Psoas muscle (tissue), 8 donors: Measurements from ENCODE around the gene PLXDC1. TPM values are rescaled to one million over a fixed set of nuclear protein-coding genes. Genes with fewer than 3 reads are reported as not detected.
"Not testable (repeated sequence)": the region's sequence is repeated elsewhere in the genome, so short reads cannot be mapped to it uniquely, and the experiment has no call there.

Experiments used
- ATAC-seq, 4 donors: fragments of 200-7000 bp; cut with Tn5 transposase; one replicate each; pipeline ENCODE4 v1.9.1; 2020; ENCODE audit warnings: moderate library complexity in 3 of 4, mild to moderate bottlenecking in 2 of 4
- DNase-seq, 2 donors: peaks; one replicate each; pipeline ENCODE4 v3.0.0-alpha.2; 2020
- H3K27ac ChIP-seq: fragments of 200-600 bp; one replicate; pipeline ENCODE4 v1.8.0; 2022
- H3K27me3 ChIP-seq, 3 donors: fragments of 200-600 bp in 1 of 3; one replicate each; pipeline versions ENCODE4 v1.6.1 to v1.8.0; 2013 to 2022; ENCODE audit warnings: low read length in 2 of 3, mild to moderate bottlenecking in 2 of 3, moderate library complexity in 1 of 3; ENCODE audit not compliant: insufficient read depth in 3 of 3
- H3K36me3 ChIP-seq, 2 donors: fragments of 200-600 bp in 1 of 2; one replicate each; pipeline versions ENCODE4 v1.6.1 to v1.8.0; 2013 to 2022; ENCODE audit warnings: low read depth in 1 of 2, mild to moderate bottlenecking in 1 of 2, moderate library complexity in 1 of 2; ENCODE audit not compliant: insufficient read depth in 1 of 2
- H3K4me1 ChIP-seq: fragments of 200-600 bp; one replicate; pipeline ENCODE4 v1.8.0; 2022
- H3K4me3 ChIP-seq: fragments of 200-600 bp; one replicate; pipeline ENCODE4 v1.8.0; 2022; ENCODE audit warnings: mild to moderate bottlenecking
- H3K9me3 ChIP-seq: fragments of 200-600 bp; one replicate; pipeline ENCODE4 v1.8.0; 2022
- CTCF ChIP-seq: fragments of 200-600 bp; IDR thresholded peaks from one replicate; pipeline ENCODE4 v1.8.0; 2022; ENCODE audit warnings: antibody characterized with exemption
- WGBS, 3 donors: extraction: QIAGEN DNeasy Blood & Tissue Kit; methylation state at CpG; one replicate each; pipeline versions ENCODE4 v1.1.6 to v1.1.7; 2013; 5-methylcytosine and 5-hydroxymethylcytosine counted together
- intact Hi-C, 2 donors: fragments of 100-400 bp; cut with DNase I; formaldehyde crosslinking; loops; one replicate each; pipeline versions ENCODE4 v1.11.0 to v1.14.2; 2022
- polyA plus RNA-seq, 3 donors: library from polyadenylated mRNA; stranded (reverse); fragments of 200-250 nt; gene quantifications; one replicate each; pipeline ENCODE4 v1.2.3, GENCODE V29; 2013
- total RNA-seq, 4 donors: library from RNA; stranded (reverse); fragmentation: NEBNext Ultra II Directional in 2 of 4; extraction: Animal tissue kit (Norgen Biotek cat#: 25700) in 2 of 4; gene quantifications; one replicate each; pipeline versions ENCODE4 v1.2.1 to v1.2.4, GENCODE V29; 2021 to 2023
- donor health status: healthy with polysubstance abuse.
- donor health status: DM: no; HTN: no; CAD: no; lungs with moderate emphysema.
- donor health status: Bipolar disorder and iron deficiency.
- donor health status: healthy.
- donor health status: DM: yes; HTN: yes; CAD: no.
- donor health status: DM: no; HTN: no; CAD: no.
- donor health status: DM: no; HTN: no; CAD: no.
- donor health status: DM: yes; HTN: yes; CAD: no.

PLXDC1 gene
- total and polyA plus RNA-seq, 7 donors: 2.3 to 9.2 (median 3.2) TPM

GRCh38 chr17:39045948-39046679, 105.3 kb downstream of the PLXDC1 start:
- no peak for TF ChIP-seq CTCF
- Histone ChIP-seq H3K4me3 (no peak overlapping the region), H3K27me3 (no peaks in the 10 kb centered on the region), H3K4me1 (no peaks in the 10 kb centered on the region), H3K9me3 (peaks cover 17% of the 10 kb centered on the region), H3K27ac (no peak overlapping the region), H3K36me3 (no peaks in the 10 kb centered on the region)
- DNase-seq (no peak), ATAC-seq (no peak)
- intact Hi-C loops: no loop called here
- 75 to 85% (median 83%) methylated on average over 16 of the region's 16 CpGs for WGBS, 3 donors

- intact Hi-C loops: no loop called here
- TF ChIP-seq CTCF: no peak
- no peak for DNase-seq
Measured at GRCh38 chr17:39036009-39036408, 115.4 kb downstream of the PLXDC1 start.

GRCh38 chr17:39035578-39035977, 115.9 kb downstream of the PLXDC1 start:
- H3K27me3 ChIP-seq, H3K36me3 ChIP-seq, intact Hi-C loops, ATAC-seq, H3K27ac ChIP-seq, H3K4me3 ChIP-seq, H3K4me1 ChIP-seq, H3K9me3 ChIP-seq, DNase-seq: not testable (repeated sequence)
- WGBS, 3 donors: 74 to 86% (median 79%) methylated on average over 16 of the region's 16 CpGs

More at GRCh38 chr17:39036009-39036408, 115.4 kb downstream of the PLXDC1 start:
- WGBS, 3 donors: 73 to 92% (median 78%) methylated on average over 2 of the region's 2 CpGs
- H3K36me3 ChIP-seq: no peaks in the 10 kb centered on the region
- ATAC-seq: no peak
- H3K27ac ChIP-seq: no peak overlapping the region
- H3K4me1 ChIP-seq: no peaks in the 10 kb centered on the region
- H3K27me3 ChIP-seq: peaks cover 0 to 8% (median 0%) of the 10 kb centered on the region in 3 donors
- H3K4me3 ChIP-seq: no peak overlapping the region
- H3K9me3 ChIP-seq: no peaks in the 10 kb centered on the region

GRCh38 chr17:39028690-39029089, 122.7 kb downstream of the PLXDC1 start:
- intact Hi-C loops: no loop called here
- Histone ChIP-seq H3K9me3 (no peaks in the 10 kb centered on the region), H3K36me3 (no peaks in the 10 kb centered on the region), H3K4me1 (no peaks in the 10 kb centered on the region), H3K27me3 (peaks cover 0 to 4% (median 0%) of the 10 kb centered on the region in 3 donors), H3K27ac (no peak overlapping the region), H3K4me3 (no peak overlapping the region)
- 97 to 100% (median 99%) methylated on average over 6 of the region's 6 CpGs for WGBS, 3 donors
- no peak for DNase-seq
- ATAC-seq: no peak
- no peak for TF ChIP-seq CTCF

GRCh38 chr17:39027455-39028035, 123.9 kb downstream of the PLXDC1 start:
- TF ChIP-seq CTCF: no peak
- Histone ChIP-seq H3K4me1 (no peaks in the 10 kb centered on the region), H3K9me3 (no peaks in the 10 kb centered on the region), H3K4me3 (peak overlapping the region; percentile 64), H3K27ac (no peak overlapping the region), H3K36me3 (no peaks in the 10 kb centered on the region), H3K27me3 (no peaks in the 10 kb centered on the region)
- 24 to 31% (median 29%) methylated on average over 21 of the region's 21 CpGs for WGBS, 3 donors
- ATAC-seq (peak in 3 of 4 donors; percentile 13 to 61 (median 28)), DNase-seq (no peak)
- intact Hi-C loops: no loop called here
